GM12878 (cell line): ENCODE data around the gene BHLHA9. TPM values are rescaled to one million over a fixed set of nuclear protein-coding genes. Genes with fewer than 3 reads are reported as not detected.

Experiments used
- BCL11A ChIP-seq: IDR thresholded peaks from 2 replicates; pipeline ENCODE4 v1.6.1; 2011; ENCODE audit warnings: low read depth, low read length
- KAT2A ChIP-seq: conservative IDR thresholded peaks from 2 replicates; pipeline ENCODE4 v1.6.1; 2011; ENCODE audit warnings: low read depth, low read length; ENCODE audit not compliant: control insufficient read depth
- MYB ChIP-seq: fragments of 150-350 bp; IDR thresholded peaks from 2 replicates; pipeline ENCODE4 v1.6.1; 2014; ENCODE audit warnings: mild to moderate bottlenecking, low read depth, low read length, borderline replicate concordance
- MYC ChIP-seq: IDR thresholded peaks from 2 replicates; pipeline ENCODE4 v1.6.1; 2011; ENCODE audit warnings: mild to moderate bottlenecking, low read length, moderate library complexity, inconsistent platforms; ENCODE audit not compliant: insufficient read depth, insufficient replicate concordance, insufficient read length, severe bottlenecking
- NFXL1 ChIP-seq: fragments of 450-650 bp; IDR thresholded peaks from 2 replicates; pipeline ENCODE4 v1.6.1; 2017; ENCODE audit warnings: antibody characterized with exemption, mild to moderate bottlenecking, borderline replicate concordance
- RAD51 ChIP-seq: fragments of 450-650 bp; IDR thresholded peaks from 2 replicates; pipeline ENCODE4 v1.6.1; 2016; ENCODE audit warnings: moderate library complexity, mild to moderate bottlenecking, inconsistent platforms
- SIN3A ChIP-seq: IDR thresholded peaks from 2 replicates; pipeline ENCODE4 v1.6.1; 2012; ENCODE audit warnings: low read depth, low read length, improper control_type of control experiment
- ZNF207 ChIP-seq: fragments of 450-650 bp; IDR thresholded peaks from 2 replicates; pipeline ENCODE4 v1.6.1; 2014; ENCODE audit warnings: antibody characterized with exemption, mild to moderate bottlenecking, borderline replicate concordance
- ZSCAN29 ChIP-seq: fragments of 450-650 bp; IDR thresholded peaks from 2 replicates; pipeline ENCODE4 v1.6.1; 2017; ENCODE audit warnings: mild to moderate bottlenecking, moderate library complexity
- polyA plus RNA-seq, 11 experiments: library from polyadenylated mRNA; depleted of rRNA in 4 of 11; unstranded in 6 of 11; stranded (reverse) in 5 of 11; fragments of >200 nt; fragmentation: Nextera tagmentation in 4 of 11; fragmentation: Illumina TruSeq in 1 of 11; extraction: Ambion mirVana in 4 of 11; extraction: Trizol in 1 of 11; gene quantifications; 1 replicate in 1 of 11; 2 replicates in 10 of 11; pipeline versions ENCODE4 v1.2.1 to v1.2.3, GENCODE V29; 2011 to 2016; ENCODE audit warnings: inconsistent platforms in 2 of 11, missing spikeins in 2 of 11, low read depth in 1 of 11
- total RNA-seq, 4 experiments: library from RNA; depleted of rRNA in 3 of 4; stranded (reverse); fragments of >200 nt in 3 of 4; fragmentation: Illumina TruSeq in 1 of 4; extraction: Trizol in 1 of 4; gene quantifications; 2 replicates each; pipeline versions ENCODE4 v1.2.1 to v1.2.3, GENCODE V29; 2013 to 2021
- TF ChIP-seq, protein P1 (sequence below): fragments of 450-650 bp; IDR thresholded peaks from 2 replicates; pipeline ENCODE4 v1.6.1; 2017; ENCODE audit warnings: mild to moderate bottlenecking, moderate library complexity
- TF ChIP-seq, protein P2 (sequence below): IDR thresholded peaks from 2 replicates; pipeline ENCODE4 v1.6.1; 2012; ENCODE audit warnings: low read length, inconsistent platforms

The BHLHA9 gene
- total and polyA plus RNA-seq, 10 of the 15 experiments (the other 5 are each of a cell fraction or from before 2014, with no cell fraction given): not detected

GRCh38 chr17:1299552-1300370, 29.5 kb downstream of the BHLHA9 start (continued):
- TF ChIP-seq, protein P1, sequence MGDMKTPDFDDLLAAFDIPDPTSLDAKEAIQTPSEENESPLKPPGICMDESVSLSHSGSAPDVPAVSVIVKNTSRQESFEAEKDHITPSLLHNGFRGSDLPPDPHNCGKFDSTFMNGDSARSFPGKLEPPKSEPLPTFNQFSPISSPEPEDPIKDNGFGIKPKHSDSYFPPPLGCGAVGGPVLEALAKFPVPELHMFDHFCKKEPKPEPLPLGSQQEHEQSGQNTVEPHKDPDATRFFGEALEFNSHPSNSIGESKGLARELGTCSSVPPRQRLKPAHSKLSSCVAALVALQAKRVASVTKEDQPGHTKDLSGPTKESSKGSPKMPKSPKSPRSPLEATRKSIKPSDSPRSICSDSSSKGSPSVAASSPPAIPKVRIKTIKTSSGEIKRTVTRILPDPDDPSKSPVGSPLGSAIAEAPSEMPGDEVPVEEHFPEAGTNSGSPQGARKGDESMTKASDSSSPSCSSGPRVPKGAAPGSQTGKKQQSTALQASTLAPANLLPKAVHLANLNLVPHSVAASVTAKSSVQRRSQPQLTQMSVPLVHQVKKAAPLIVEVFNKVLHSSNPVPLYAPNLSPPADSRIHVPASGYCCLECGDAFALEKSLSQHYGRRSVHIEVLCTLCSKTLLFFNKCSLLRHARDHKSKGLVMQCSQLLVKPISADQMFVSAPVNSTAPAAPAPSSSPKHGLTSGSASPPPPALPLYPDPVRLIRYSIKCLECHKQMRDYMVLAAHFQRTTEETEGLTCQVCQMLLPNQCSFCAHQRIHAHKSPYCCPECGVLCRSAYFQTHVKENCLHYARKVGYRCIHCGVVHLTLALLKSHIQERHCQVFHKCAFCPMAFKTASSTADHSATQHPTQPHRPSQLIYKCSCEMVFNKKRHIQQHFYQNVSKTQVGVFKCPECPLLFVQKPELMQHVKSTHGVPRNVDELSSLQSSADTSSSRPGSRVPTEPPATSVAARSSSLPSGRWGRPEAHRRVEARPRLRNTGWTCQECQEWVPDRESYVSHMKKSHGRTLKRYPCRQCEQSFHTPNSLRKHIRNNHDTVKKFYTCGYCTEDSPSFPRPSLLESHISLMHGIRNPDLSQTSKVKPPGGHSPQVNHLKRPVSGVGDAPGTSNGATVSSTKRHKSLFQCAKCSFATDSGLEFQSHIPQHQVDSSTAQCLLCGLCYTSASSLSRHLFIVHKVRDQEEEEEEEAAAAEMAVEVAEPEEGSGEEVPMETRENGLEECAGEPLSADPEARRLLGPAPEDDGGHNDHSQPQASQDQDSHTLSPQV: no peak
- TF ChIP-seq NFXL1 (no peak), RAD51 (no peak), SIN3A (no peak), KAT2A (no peak), MYC (no peak), ZSCAN29 (no peak), ZNF207 (no peak), MYB (no peak), BCL11A (no peak)
- TF ChIP-seq, protein P2, sequence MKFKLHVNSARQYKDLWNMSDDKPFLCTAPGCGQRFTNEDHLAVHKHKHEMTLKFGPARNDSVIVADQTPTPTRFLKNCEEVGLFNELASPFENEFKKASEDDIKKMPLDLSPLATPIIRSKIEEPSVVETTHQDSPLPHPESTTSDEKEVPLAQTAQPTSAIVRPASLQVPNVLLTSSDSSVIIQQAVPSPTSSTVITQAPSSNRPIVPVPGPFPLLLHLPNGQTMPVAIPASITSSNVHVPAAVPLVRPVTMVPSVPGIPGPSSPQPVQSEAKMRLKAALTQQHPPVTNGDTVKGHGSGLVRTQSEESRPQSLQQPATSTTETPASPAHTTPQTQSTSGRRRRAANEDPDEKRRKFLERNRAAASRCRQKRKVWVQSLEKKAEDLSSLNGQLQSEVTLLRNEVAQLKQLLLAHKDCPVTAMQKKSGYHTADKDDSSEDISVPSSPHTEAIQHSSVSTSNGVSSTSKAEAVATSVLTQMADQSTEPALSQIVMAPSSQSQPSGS: no peak
- TF ChIP-seq, all 136 proteins: peak for 0
